Measurements from ENCODE around the gene PCDH15. TPM values are rescaled to one million over a fixed set of nuclear protein-coding genes. Genes with fewer than 3 reads are reported as not detected.

PCDH15 gene
- total RNA-seq, 8 experiments from 2014 or later = 2.3 to 15.7 (median 9.3) TPM

DNA sequence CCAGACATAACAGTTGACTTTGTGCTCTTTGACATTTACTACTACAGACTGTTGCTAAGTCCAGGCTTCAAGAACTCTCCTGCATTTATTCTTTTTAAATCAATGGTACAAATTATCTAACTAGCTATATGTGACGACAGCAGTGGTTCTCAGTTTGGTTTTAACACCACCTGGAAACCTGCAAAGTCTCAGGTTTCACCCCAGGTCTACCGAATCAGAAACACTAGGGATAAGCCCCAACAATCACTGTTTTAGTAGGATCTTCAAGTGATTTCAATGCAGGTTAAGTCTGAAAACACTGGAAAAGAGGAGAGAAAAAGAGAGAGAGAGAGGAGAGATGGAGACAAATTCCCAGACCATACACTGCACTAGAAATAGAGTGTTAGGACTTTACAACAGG, 519.0 kb downstream of the PCDH15 start:
- Histone ChIP-seq H3K4me1 (replicated peaks in 1 of 2) (peaks cover 0 to 4% of the 10 kb centered on the region in 2 donors), H3K27ac (no peak overlapping the region), H3K4me3 (no peak overlapping the region)
- in situ Hi-C loops (cut with MboI; ENCODE audit: low pct_unique_long_range_greater_than_20kb in 2 of 9, low sequenced_read_pairs in 9 of 9, unreplicated experiment in 9 of 9) = no loop called here
- ATAC-seq (replicated peaks in 6 of 8) = no peak
- 0 to 100% (median 46%) methylated on average over 1 to 2 of the region's 2 CpGs; no CpG with 5 or more reads in 3 of the 10 experiments for WGBS, 10 experiments

DNA sequence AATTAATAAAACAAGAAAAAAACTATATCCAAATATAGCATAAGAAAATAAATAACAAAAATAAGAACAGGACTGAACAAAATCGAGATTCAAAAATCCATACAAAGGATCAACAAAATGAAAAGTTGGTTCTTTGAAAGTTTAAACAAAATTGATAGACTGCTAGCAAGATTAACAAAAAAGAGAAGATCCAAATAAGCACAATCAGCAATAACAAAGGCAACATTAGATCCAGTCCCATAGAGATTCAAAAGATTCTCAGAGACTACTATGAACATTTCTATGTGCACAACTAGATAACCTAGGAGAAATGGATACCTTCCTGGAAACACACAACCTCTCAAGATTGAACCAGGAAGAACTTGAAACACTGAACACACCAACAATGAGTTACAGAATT, 534.6 kb downstream of the PCDH15 start:
- in situ Hi-C loops (cut with MboI; ENCODE audit: low pct_unique_long_range_greater_than_20kb in 2 of 9, low sequenced_read_pairs in 9 of 9, unreplicated experiment in 9 of 9) = no loop called here
- WGBS, 10 experiments = 0 to 100% (median 76%) methylated on average over 1 of the region's 1 CpG

DNA sequence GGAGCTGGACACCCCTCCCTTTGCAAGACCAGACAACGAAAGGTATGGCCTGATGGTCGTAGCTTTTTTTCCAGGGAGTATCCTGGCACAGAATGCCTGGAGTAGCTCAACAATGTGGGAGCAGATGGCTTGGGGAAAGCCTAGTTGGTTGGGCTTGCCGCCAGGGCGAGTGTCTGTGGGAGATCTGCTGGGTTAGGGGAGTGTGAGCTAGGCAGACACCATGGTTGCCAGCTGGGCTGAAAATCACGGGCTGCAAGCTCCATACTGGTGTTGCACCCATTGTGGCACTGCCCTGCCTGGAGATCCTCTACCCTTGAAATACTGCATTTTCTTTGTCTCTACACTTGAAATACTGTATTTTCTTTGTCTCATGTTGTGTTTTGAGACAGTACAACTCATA, 538.3 kb downstream of the PCDH15 start:
- H3K27ac ChIP-seq = no peak overlapping the region
- in situ Hi-C loops (cut with MboI; ENCODE audit: low pct_unique_long_range_greater_than_20kb in 2 of 9, low sequenced_read_pairs in 9 of 9, unreplicated experiment in 9 of 9) = no loop called here

More for the DNA sequence above, 534.6 kb downstream of the PCDH15 start:
- no peak overlapping the region for H3K4me3 ChIP-seq
- no peaks in the 10 kb centered on the region for H3K4me1 ChIP-seq (replicated peaks in 1 of 2)
- ATAC-seq (replicated peaks in 6 of 8) = no peak
- H3K27ac ChIP-seq = no peak overlapping the region

DNA sequence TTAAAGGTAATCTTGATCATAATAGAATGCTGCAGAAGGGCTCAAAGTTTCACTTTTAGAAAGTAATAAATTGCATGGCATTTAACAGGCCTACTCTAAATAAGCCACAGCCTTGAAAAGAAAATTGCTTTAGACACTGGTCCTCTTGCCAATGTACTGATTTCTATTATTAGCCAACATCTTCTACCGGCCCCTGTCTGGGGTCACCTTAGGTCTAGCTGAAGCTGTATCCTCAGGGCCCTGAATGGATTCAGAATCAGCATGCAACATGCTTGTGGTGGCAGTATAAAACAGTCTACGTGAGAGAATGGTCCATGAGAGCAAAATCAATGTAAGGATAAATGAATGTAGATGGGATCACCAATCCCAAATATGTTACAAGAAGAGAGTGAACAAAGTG, 541.9 kb downstream of the PCDH15 start:
- H3K4me3 ChIP-seq = no peak overlapping the region
- H3K4me1 ChIP-seq (replicated peaks in 1 of 2) = peaks cover 4 to 6% of the 10 kb centered on the region in 2 donors
- no peak overlapping the region for H3K27ac ChIP-seq
- no peak for ATAC-seq (replicated peaks in 6 of 8)
- 0 to 100% (median 26%) methylated on average over 1 to 2 of the region's 2 CpGs; no CpG with 5 or more reads in 1 of the 10 experiments for WGBS, 10 experiments
- in situ Hi-C loops (cut with MboI; ENCODE audit: low pct_unique_long_range_greater_than_20kb in 2 of 9, low sequenced_read_pairs in 9 of 9, unreplicated experiment in 9 of 9) = no loop called here

More for the DNA sequence above, 538.3 kb downstream of the PCDH15 start:
- 11 to 100% (median 96%) methylated on average over 1 to 3 of the region's 5 CpGs; no CpG with 5 or more reads in 5 of the 10 experiments for WGBS, 10 experiments
- Histone ChIP-seq H3K4me1 (replicated peaks in 1 of 2) (peaks cover 2 to 4% of the 10 kb centered on the region in 2 donors), H3K4me3 (no peak overlapping the region)
- no peak for ATAC-seq (replicated peaks in 6 of 8)

DNA sequence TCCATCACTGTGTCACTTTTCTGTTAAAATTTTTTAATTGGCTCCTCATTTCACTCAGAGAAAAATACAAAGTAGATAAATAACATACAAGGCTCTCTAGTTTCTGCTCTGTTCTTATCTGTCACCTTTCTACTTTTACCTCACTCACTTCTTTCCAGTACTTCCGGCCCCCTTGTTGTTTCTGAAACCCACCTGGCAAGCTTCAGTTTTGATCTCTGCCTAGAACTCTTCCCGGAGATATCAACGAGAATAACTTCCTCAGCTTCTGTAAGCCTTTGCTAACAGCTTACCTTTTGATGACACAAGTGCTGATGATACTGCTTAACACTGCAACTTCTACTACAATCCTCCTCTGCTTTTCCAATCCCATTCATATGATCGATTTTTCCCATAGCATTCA, 566.2 kb downstream of the PCDH15 start:
- H3K27ac ChIP-seq = no peak overlapping the region
- in situ Hi-C loops (cut with MboI; ENCODE audit: low pct_unique_long_range_greater_than_20kb in 2 of 9, low sequenced_read_pairs in 9 of 9, unreplicated experiment in 9 of 9) = no loop called here
- no peaks in the 10 kb centered on the region for H3K4me1 ChIP-seq (replicated peaks in 1 of 2)
- WGBS, 10 experiments = 0 to 93% (median 79%) methylated on average over 1 to 4 of the region's 4 CpGs
- no peak overlapping the region for H3K4me3 ChIP-seq
- ATAC-seq (replicated peaks in 6 of 8) = no peak

DNA sequence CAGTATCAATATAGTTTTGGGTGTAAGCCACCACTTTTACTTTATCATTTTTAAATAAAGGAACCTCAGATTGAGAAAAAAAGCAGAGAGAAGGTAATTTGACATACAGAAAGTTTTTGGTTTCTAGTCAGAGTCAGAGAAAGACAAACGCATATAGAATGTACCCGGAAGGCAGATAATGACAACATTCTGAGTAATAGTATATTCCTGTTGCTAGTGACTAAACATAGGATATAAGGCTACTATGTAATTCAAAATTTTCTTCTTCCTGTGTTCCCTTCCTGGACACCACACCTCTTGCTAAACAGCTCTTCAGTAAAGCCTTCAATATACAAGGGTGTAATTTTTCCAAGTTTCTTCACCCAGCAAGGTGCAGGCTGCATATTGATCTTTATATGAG, 597.6 kb downstream of the PCDH15 start:
- 24 to 100% (median 100%) methylated on average over 1 to 2 of the region's 2 CpGs; no CpG with 5 or more reads in 1 of the 10 experiments for WGBS, 10 experiments
- Histone ChIP-seq H3K27ac (no peak overlapping the region), H3K4me1 (replicated peaks in 1 of 2) (no peaks in the 10 kb centered on the region), H3K4me3 (no peak overlapping the region)
- in situ Hi-C loops (cut with MboI; ENCODE audit: low pct_unique_long_range_greater_than_20kb in 2 of 9, low sequenced_read_pairs in 9 of 9, unreplicated experiment in 9 of 9) = no loop called here
- ATAC-seq (replicated peaks in 6 of 8) = peak in 1 of 8 experiments; percentile 73

DNA sequence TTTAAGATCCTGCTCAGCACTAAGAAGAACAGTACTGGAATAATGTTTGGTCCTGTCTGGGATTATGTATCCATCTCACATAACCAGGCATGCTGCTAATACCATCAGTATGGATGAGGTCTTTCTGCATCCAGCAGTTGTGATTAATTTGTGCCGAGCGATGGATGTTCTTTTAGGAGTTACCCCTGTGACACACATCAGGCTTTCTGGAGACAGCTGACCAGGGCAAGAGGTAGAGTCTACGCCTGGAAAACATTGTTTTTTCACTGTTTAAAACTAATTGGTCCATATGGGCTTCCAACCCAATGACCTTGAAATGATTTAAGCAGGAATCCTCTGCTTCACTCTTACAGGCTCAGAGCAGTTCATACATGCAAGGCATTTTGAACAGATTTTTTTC, 603.0 kb downstream of the PCDH15 start:
- 0 to 67% (median 35%) methylated on average over 1 to 3 of the region's 3 CpGs for WGBS, 10 experiments
- H3K27ac ChIP-seq = no peak overlapping the region
- peak in 3 of 8 experiments; percentile 74 for ATAC-seq (replicated peaks in 6 of 8)
- H3K4me3 ChIP-seq = no peak overlapping the region
- in situ Hi-C loops (cut with MboI; ENCODE audit: low pct_unique_long_range_greater_than_20kb in 2 of 9, low sequenced_read_pairs in 9 of 9, unreplicated experiment in 9 of 9) = no loop called here
- H3K4me1 ChIP-seq (replicated peaks in 1 of 2) = no peaks in the 10 kb centered on the region

GRCh38 chr10:54194806-54195205, 606.2 kb downstream of the PCDH15 start:
- in situ Hi-C loops (cut with MboI; ENCODE audit: low pct_unique_long_range_greater_than_20kb in 2 of 9, low sequenced_read_pairs in 9 of 9, unreplicated experiment in 9 of 9) = no loop called here
- peak in 2 of 8 experiments; percentile 39 to 55 for ATAC-seq (replicated peaks in 6 of 8)
- H3K27ac ChIP-seq = no peak overlapping the region
- H3K4me3 ChIP-seq = no peak overlapping the region
- no peaks in the 10 kb centered on the region for H3K4me1 ChIP-seq (replicated peaks in 1 of 2)

DNA sequence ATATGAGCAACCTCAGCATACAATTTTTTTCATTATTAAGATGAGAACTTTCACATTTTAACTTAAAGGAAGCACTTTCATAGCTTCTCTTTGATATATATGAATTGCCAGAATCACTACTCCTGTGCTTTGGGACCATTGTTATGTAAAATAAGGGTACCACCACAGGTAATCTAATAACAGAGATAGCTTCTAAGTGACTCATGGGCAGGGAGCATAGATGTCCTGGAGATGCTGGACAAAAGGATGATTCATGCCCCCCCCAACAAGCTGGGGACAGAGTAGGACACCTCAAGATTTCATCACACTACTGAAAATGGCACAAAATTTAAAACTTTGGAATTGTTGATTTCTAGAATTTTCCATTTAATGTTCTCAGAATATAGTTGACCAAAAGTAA, 641.1 kb downstream of the PCDH15 start:
- Histone ChIP-seq H3K4me1 (replicated peaks in 1 of 2) (no peaks in the 10 kb centered on the region), H3K4me3 (no peak overlapping the region), H3K27ac (no peak overlapping the region)
- ATAC-seq (replicated peaks in 6 of 8) = no peak
- in situ Hi-C loops (cut with MboI; ENCODE audit: low pct_unique_long_range_greater_than_20kb in 2 of 9, low sequenced_read_pairs in 9 of 9, unreplicated experiment in 9 of 9) = no loop called here

- in situ Hi-C loops (cut with MboI; ENCODE audit: low pct_unique_long_range_greater_than_20kb in 2 of 9, low sequenced_read_pairs in 9 of 9, unreplicated experiment in 9 of 9) = no loop called here
- no peak overlapping the region for H3K27ac ChIP-seq
- WGBS, 10 experiments = 0 to 88% (median 27%) methylated on average over 1 to 2 of the region's 2 CpGs; no CpG with 5 or more reads in 3 of the 10 experiments
- H3K4me3 ChIP-seq = no peak overlapping the region
- no peak for ATAC-seq (replicated peaks in 6 of 8)
- H3K4me1 ChIP-seq (replicated peaks in 1 of 2) = no peaks in the 10 kb centered on the region
Measured at GRCh38 chr10:54148508-54148907, 652.5 kb downstream of the PCDH15 start.

GRCh38 chr10:54139819-54140428, 661.1 kb downstream of the PCDH15 start:
- no peak overlapping the region for H3K27ac ChIP-seq
- ATAC-seq (replicated peaks in 6 of 8) = no peak
- in situ Hi-C loops (cut with MboI; ENCODE audit: low pct_unique_long_range_greater_than_20kb in 2 of 9, low sequenced_read_pairs in 9 of 9, unreplicated experiment in 9 of 9) = no loop called here
- no peaks in the 10 kb centered on the region for H3K4me1 ChIP-seq (replicated peaks in 1 of 2)
- no peak overlapping the region for H3K4me3 ChIP-seq

GRCh38 chr10:54137396-54137795, 663.6 kb downstream of the PCDH15 start:
- Histone ChIP-seq H3K27ac (no peak overlapping the region), H3K4me1 (replicated peaks in 1 of 2) (peaks cover 0 to 6% of the 10 kb centered on the region in 2 donors), H3K4me3 (no peak overlapping the region)
- in situ Hi-C loops (cut with MboI; ENCODE audit: low pct_unique_long_range_greater_than_20kb in 2 of 9, low sequenced_read_pairs in 9 of 9, unreplicated experiment in 9 of 9) = no loop called here
- no peak for ATAC-seq (replicated peaks in 6 of 8)
- WGBS, 10 experiments = 40 to 100% (median 92%) methylated on average over 2 of the region's 2 CpGs; no CpG with 5 or more reads in 5 of the 10 experiments

- Histone ChIP-seq H3K4me1 (replicated peaks in 1 of 2) (peaks cover 0 to 13% of the 10 kb centered on the region in 2 donors), H3K27ac (no peak overlapping the region), H3K4me3 (no peak overlapping the region)
- 0 to 73% (median 28%) methylated on average over 1 to 3 of the region's 3 CpGs; no CpG with 5 or more reads in 1 of the 10 experiments for WGBS, 10 experiments
- peak in 1 of 8 experiments; percentile 49 for ATAC-seq (replicated peaks in 6 of 8)
- in situ Hi-C loops (cut with MboI; ENCODE audit: low pct_unique_long_range_greater_than_20kb in 2 of 9, low sequenced_read_pairs in 9 of 9, unreplicated experiment in 9 of 9) = no loop called here
Measured at GRCh38 chr10:54133203-54133602, 667.8 kb downstream of the PCDH15 start.

DNA sequence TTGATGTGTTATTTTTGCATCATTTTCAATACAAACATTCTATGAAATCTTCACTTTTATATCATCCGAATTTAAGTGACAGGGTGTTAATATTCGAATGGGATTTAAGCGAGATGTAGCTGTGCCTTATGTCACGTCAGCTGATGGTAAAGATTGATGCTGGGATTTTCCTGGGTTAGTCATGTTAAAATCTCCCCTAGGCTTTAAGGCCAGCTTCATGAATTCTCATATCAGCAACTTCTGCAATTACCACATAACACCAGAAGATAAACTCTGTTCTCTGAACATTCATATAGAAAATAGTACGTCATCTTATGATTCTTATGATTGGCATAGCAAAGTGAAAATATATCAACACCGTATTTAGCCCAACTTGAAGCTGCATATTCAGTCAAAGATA, 669.2 kb downstream of the PCDH15 start:
- Histone ChIP-seq H3K4me3 (no peak overlapping the region), H3K27ac (no peak overlapping the region), H3K4me1 (replicated peaks in 1 of 2) (peaks cover 0 to 13% of the 10 kb centered on the region in 2 donors)
- 0 to 100% (median 89%) methylated on average over 2 to 6 of the region's 6 CpGs for WGBS, 10 experiments
- in situ Hi-C loops (cut with MboI; ENCODE audit: low pct_unique_long_range_greater_than_20kb in 2 of 9, low sequenced_read_pairs in 9 of 9, unreplicated experiment in 9 of 9) = no loop called here
- ATAC-seq (replicated peaks in 6 of 8) = no peak

Data from motor neuron (in vitro differentiated cells).